NCI-H69 (cell line): ENCODE results near the gene RHBDL1.

Experiments
- DNase-seq: peaks from one replicate; lab custom pipeline; 2025; lab: John Stamatoyannopoulos, UW

RHBDL1 gene

DNA sequence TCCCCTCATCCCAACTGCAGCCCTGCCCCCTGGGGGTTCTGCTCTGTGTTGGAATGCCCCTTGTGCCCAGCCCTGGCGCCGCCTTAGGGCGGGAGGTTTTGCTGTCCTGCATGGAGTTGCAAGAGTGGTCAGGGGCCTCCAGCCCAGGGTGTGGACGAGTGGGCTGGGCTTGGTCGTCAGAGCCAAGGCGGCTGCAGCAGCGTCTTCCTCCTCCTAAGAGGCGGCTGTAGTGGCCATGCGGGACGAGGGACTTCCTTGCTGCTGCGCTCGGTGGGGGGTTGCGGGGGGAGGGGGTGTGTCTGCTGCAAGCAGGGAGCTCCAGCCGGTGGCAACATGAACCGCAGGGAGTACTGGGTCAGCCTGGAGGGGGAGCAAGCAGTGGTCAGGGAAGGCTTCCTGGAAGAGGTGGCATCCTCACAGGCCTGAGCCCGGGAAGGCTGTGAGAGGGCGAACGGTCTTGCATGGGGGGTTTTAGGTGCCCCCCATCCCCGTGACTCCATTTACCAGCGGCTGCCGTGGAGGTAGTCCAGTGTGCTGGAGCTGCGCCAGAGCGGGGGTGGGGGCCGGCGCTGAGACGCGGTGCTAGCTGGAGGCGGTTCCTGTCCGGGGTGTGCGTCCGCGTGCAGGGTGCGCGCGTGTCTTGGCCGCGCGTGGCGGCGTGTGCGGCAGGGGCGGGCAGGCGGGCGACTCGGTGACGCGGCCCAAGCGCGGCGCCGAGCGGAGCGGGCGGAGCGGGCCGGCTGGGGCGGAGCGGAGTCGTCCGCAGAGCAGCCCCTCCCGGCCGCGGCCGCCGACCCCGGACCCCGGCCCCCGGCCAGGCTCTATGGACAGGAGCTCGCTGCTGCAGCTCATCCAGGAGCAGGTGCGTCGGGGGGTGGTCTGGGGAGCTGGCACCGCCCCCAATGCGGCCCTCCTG lies at the start of gene RHBDL1:
RHBDL1 (plus strand) TSS at position 704 of the 916 bp plus-strand sequence; CDS start at position 824, 120 bp downstream.
- DNase-seq: peak; percentile 75

DNA sequence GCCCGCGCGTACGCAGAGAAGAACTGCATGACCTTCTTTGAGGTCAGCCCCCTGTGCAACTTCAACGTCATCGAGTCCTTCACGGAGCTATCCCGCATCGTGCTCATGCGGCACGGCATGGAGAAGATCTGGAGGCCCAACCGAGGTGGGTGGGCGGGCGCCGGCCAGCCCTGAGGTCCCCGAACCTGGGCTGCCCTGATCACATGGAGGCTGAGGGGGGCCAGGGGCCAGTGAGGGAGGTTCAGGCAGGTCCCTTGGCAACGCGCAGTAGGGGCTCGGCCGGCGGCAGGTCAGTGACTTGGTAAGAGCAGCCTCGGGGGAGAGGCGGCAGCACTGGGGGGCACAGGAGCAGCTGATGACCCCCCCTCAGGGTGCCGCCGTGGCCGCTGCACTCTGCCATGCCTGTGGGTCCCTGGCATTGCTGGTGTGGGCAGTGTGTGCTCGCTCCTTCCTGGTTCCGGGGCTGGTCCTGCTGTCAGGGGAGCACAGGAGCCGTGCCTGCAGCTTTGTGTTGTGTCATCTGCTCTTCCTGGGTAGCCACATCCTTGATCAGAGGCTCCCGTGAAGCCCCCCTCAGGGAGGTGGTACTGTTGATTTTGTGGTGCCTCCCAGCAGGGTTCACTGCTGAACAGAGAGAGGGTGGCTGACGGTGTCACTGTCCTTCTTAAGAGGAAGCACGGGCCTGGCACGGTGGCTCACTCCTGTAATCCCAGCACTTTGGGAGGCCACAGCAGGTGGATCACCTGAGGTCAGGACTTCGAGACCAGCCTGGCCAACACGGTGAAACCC lies 49.3 kb upstream of the RHBDL1 start:
- DNase-seq: no peak

DNA sequence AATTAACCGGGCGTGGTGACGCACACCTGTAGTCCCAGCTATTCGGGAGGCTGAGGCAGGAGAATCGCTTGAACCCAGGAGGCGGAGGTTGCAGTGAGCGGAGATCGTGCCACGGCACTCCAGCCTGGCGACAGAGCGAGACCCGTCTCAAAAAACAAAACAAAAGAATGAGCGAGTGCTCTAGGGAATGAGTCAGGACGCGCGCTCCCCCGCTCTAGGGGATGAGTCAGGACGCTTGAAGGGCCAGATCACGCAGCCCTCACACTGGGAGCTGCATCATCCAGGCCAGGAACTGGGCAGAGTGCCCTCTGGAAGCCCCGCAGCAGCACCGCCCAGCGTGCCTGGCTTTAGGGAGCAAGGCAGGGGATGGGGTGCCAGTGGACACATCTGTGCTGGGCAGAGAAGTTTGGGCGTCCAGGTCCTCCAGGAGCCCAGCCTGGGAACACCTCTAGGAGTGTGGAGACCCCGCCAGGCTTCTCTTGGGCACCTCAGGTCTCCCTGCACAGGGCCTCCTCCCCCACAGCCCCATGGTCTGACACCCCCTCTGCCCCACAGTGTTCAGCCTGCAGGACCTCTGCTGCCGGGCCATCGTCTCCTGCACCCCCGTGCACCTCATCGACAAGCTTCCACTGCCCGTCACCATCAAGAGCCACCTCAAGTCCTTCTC lies 48.6 kb upstream of the RHBDL1 start:
- no peak for DNase-seq

DNA sequence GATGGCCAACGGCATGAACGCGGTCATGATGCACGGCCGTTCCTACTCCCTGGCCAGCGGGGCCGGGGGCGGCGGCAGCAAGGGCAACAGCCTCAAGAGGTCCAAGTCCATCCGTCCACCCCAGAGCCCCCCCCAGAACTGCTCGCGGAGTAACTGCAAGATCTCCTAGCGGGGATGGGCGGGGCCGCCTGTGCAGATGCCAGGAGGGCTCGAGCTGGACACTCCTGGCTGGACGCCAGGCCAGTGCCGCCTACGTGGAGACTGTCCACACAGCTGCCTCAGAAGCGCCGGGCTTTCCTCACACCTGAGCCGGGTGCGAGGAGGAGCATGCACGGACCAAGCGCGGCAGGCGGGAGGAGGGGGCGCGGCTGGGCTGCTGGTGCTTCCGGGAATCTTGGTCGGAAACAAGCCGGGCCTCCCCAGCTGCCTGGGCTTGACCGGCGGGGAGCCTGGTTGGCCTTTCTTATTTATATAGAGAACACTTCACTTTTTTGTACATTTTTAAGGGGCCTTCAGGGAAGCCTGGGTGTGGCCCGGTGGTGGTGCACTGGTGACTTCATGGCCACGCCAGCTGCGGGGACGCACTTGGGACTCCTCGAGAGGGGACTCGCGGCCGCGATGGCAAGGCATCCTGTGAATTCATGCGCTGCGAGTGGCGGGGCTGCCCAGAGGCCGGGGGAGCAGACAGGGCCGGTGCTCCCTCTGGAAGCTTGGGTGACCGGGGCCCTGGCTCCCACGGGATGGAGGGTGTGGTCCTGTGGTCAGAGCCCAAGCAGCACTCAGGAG lies 47.8 kb upstream of the RHBDL1 start:
- peak; percentile 46 for DNase-seq

DNA sequence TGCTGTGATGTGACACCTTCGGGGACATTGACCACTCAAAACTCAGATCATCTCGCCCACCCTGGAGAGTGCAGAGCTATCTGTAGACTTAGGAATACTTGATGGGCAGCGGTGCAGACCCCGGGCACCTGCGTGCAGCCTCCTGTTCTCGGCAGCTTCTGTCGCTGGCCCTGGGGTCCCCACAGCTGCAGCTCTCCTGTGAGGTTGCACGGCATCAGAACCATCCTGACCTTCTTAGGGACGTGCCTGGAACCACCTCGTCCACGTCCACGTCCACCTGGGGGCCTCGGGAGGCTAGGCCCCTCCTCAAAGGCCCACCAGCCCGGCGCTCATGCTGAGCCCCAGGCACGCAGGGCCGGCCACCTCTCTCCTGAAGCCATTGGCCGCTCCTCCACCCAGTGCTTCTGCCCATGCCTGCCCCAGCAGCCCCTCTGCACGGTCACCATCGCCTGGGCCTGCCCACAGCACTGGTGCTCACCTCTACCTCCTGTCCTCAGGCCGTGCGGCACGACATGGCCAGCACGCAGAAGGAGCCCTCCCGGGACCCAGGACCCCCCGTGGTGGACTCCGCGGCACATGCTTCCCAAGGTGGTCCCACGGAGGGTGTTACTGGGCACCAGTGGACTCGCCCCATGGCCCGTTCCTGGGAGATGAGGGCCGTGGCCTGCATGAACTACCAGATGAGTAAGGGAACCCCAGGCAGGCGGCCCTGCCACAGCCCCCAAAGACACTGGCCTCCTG lies 47.0 kb upstream of the RHBDL1 start:
- no peak for DNase-seq

DNA sequence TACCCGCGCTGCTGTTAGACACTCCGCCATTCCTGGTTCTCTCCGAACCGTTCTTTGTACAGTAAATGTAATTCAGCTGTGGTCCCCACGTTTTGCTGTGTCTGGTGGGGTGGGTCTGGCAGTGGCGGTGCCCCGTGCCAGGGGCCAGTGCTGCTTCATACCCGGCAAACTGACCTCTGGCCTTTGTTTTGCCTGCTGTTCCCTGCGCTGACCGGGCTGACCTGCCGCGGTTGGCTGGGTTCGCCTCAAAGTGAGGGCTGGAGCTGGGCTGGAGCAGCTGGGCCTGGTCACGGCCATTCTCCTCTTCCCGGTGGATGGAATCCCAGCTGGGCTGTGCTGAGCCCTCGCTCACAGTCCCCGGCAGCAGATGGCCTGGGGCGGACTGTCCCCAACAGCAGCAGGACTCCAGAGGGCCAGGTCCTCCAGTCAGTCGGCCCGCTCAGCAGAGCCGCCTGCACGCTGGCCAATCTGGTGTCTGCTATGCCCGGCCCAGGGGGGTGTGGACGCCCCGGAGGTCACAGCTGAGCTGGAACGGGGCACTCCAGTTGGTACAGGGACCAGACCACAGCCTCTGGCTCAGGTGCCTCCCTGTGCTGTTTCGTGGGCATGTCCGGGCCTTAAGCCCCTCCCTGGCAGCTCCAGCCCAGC lies 46.2 kb upstream of the RHBDL1 start:
- no peak for DNase-seq

DNA sequence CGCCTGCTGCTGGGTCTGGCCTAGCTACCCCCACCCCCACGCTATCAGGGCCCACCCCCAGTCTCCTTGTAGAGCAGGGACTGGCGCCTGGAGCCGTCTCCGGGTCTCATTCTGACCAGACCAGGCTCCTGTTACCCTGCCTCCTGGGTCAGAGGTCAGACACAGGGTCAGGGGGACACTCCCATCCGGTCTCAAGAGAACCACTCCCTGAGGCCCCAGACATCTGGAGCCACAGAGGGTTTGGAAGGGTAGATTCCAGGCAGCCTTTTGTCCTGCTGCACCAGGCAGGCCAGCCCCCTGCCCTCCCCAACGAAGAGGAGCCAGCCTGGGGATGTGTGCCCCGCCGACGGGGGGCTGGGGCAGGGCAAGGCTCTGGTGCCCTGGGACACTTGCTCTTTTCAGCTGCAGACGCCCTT lies 45.6 kb upstream of the RHBDL1 start:
- DNase-seq: no peak

DNA sequence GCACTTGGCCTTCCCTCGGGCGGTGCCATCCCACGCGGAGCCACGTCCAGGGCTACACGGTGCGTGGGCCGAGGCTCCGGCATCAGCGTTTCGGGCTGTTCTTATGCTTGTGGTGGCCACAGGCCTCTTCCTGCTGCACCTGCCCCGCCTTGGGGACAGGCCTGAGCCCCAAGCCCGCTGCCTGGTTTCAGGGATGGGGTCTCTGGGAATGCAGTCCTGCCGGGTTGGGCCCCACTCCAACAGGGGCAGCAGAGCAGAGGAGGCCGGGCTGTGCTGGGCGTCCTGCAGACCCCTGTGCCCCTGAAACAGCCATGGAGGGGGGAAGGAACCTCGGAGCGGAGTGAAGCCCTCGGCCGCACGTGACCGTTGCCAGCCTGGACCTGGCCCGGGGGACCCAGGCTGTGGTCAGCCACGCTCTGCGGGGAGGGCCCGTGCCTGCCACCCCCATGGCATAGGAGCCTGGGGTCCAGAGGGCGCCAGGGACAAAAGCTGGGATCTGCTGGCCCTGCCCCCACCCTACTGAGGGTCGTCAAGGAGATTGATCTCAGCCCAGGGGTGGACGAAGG lies 45.1 kb upstream of the RHBDL1 start:
- no peak for DNase-seq

DNA sequence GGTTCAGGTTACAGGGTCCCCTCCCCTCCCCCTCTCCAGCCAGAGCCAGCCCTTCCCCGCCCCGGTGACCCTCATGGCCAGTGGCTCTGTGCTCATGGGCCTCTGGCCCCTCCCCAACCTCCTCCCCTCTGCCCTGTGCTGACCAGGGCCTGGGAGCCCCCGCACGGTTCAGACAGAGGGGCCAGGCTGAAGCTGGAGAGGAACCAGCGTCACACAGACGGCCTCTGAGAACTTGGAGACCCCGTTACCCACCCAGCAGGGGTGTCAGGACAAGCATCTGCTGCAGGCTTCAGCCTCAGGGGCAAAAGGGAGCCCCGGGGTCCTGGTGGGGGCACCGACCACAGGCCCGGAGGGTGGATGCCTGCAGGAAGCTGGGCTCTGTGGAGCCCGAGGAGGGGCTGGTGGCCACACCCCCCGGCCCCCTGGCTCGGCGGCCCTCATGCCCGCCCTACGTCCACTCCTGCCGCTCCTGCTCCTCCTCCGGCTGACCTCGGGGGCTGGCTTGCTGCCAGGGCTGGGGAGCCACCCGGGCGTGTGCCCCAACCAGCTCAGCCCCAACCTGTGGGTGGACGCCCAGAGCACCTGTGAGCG lies 44.6 kb upstream of the RHBDL1 start, which contains the start of gene WFIKKN1:
WFIKKN1 (plus strand) TSS at position 171 of the 591 bp plus-strand sequence; CDS start at position 440, 269 bp downstream.
- DNase-seq: peak; percentile 58

DNA sequence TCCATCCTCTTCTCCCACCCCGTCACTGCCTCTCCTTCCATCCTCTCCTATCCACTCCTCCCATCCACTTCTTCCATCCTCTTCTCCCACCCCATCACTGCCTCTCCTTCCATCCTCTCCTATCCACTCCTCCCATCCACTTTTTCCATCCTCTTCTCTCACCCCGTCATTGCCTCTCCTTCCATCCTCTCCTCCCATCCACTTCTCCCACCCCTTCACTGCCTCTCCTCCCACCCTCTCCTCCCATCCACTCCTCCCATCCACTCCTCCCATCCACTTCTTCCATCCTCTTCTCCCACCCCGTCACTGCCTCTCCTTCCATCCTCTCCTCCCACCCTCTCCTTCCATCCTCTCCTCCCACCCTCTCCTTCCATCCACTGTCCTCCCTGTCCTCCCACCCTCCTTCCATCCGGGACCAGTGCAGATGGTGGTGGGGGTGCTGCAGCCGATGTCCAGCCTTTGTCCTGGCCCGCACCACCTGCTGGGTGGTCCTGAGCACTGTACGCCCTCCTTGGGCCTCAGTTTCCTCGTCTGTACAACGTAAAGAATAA lies 43.6 kb upstream of the RHBDL1 start:
- no peak for DNase-seq

DNA sequence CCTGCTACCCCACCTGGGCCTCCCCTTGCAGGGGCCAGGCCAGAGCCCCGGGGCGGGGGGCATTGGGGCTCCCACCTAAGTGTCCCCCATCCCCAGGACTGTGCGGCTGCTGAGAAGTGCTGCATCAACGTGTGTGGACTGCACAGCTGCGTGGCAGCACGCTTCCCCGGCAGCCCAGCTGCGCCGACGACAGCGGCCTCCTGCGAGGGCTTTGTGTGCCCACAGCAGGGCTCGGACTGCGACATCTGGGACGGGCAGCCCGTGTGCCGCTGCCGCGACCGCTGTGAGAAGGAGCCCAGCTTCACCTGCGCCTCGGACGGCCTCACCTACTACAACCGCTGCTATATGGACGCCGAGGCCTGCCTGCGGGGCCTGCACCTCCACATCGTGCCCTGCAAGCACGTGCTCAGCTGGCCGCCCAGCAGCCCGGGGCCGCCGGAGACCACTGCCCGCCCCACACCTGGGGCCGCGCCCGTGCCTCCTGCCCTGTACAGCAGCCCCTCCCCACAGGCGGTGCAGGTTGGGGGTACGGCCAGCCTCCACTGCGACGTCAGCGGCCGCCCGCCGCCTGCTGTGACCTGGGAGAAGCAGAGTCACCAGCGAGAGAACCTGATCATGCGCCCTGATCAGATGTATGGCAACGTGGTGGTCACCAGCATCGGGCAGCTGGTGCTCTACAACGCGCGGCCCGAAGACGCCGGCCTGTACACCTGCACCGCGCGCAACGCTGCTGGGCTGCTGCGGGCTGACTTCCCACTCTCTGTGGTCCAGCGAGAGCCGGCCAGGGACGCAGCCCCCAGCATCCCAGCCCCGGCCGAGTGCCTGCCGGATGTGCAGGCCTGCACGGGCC lies 42.8 kb upstream of the RHBDL1 start:
- no peak for DNase-seq

DNA sequence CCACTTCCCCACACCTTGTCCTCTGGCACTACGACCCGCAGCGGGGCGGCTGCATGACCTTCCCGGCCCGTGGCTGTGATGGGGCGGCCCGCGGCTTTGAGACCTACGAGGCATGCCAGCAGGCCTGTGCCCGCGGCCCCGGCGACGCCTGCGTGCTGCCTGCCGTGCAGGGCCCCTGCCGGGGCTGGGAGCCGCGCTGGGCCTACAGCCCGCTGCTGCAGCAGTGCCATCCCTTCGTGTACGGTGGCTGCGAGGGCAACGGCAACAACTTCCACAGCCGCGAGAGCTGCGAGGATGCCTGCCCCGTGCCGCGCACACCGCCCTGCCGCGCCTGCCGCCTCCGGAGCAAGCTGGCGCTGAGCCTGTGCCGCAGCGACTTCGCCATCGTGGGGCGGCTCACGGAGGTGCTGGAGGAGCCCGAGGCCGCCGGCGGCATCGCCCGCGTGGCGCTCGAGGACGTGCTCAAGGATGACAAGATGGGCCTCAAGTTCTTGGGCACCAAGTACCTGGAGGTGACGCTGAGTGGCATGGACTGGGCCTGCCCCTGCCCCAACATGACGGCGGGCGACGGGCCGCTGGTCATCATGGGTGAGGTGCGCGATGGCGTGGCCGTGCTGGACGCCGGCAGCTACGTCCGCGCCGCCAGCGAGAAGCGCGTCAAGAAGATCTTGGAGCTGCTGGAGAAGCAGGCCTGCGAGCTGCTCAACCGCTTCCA lies 42.0 kb upstream of the RHBDL1 start:
- no peak for DNase-seq

DNA sequence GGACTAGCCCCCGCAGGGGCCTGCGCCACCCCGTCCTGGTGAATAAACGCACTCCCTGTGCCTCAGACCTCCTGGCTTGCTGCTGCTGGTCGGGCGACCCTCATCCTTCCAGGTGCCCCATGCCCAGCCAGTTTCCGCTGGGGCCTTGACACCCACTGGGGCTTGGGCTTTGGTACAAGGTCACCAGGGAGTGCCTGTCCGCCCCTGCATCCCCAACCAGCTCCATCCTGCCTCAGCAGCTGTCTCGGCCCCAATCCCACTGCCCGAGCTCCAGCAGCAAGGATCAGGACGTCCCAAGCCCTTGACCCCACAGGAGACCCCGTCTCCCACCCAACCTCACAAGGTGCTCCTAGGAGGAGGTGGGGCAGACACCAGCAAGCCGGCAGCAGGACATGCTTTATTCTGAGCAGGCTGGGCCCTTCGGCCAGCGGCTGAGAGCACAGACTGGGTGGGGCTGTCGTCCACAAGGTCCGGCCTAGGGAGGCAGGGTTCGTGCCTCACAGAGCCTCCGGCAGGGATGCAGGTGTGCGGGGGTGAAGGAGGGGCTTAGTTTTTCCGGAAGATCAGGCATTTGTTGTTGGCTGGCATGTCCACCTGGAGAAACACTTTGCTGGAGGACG lies 41.3 kb upstream of the RHBDL1 start:
- DNase-seq: no peak

DNA sequence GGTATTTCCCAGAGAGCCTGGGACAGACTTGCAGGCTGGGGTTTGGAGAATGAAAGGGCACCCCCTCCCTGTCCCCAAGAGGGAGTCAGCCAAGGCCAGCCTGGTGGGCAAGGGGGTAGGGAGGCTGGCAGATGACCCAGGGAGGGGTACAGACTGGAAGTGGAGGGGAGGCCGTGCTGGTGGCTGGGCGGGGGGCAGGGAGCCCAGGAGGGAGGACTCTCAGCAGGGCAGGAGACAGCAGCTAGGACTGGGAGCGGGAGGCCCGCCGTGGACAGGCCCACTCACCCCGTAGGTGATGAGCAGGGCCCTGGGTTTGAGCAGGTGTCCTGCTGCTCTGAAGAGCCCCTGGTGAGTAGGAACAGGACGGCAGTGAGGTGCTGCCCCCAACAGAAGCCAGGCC lies 40.5 kb upstream of the RHBDL1 start:
- DNase-seq: no peak

DNA sequence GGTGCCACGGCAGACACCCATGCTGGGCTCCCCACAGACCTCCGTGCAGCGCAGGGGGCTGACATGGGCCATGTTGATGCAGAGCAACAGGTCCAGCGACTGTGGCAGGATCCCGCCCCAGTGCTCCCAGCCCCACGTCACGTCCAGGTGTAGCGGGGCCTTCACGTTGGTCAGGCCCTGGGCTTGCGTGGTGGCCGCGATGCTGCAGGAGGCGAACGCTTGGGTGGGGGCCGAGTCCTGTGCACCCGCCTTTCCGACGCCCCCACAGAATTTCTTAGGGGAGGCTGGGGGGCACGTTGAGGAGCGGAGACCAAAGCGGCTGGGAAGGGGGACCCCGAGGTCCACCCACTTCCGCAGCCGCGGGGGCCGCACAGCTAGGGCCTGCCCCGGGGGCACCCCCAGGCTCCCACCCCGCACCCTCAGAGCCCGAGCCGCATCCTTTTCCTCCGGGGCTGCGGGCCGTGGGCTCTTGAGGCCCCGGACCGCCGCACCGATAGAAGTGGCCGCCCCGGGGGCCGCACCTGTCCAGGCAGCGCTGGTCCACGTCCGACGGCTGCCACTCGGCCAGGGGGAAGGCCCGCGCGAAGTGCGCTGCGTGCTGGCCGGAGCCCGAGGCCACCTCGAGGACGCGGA lies 39.8 kb upstream of the RHBDL1 start:
- peak; percentile 38 for DNase-seq

DNA sequence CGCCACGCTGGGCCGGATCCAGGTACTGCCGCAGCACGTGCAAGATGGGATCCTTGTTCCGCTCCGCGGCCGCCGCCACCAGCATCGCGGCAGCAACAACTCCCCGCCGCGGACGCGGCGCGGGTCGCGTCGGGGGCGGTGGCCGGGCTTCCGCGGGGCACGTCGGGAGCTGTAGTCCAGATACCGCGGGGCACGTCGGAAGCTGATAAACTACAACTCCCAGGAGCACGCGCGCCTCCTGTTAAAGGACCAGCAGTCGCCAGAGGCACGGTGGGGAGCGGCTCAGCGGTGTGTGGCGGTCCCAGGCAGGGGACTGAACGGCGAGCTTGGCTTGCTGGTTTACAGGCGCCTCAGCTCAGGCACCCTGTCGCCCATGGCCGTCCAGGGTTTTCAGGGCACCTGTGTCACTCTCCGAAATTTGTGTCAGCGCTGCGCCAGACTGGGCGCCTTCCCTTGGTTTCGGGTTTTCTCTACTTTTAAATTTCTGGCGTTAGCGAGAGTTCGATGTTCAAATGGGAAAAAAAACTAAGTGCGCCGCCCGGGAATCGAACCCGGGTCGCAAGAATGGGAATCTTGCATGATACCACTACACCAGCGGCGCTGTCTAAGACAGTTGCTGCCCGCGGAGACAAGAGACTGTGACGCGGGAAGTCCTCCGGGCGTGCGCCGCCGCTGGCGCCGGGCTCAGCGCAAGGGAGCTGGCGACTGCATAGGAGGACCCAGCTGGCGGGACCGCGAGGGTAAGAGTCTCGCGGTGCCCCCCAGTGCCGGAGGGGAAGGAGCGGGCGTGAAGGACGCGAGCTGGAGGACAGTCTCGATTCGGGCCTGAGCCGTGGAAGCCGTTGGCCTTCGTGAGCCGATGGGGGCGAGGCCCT lies 39.0 kb upstream of the RHBDL1 start, which contains the start of gene METTL26:
METTL26 (minus strand) TSS at position 100 of the 875 bp plus-strand sequence; CDS start at position 85, 15 bp downstream.
- peak; percentile 99 for DNase-seq
